GM19043 (cell line): ENCODE data around the gene ICE2.

Source experiments
- ATAC-seq: cut with Tn5 transposase; IDR thresholded peaks from one replicate; pipeline ENCODE4 v1.9.1; 2021; ENCODE audit warnings: low read depth; ENCODE audit not compliant: unreplicated experiment

ICE2 gene

DNA sequence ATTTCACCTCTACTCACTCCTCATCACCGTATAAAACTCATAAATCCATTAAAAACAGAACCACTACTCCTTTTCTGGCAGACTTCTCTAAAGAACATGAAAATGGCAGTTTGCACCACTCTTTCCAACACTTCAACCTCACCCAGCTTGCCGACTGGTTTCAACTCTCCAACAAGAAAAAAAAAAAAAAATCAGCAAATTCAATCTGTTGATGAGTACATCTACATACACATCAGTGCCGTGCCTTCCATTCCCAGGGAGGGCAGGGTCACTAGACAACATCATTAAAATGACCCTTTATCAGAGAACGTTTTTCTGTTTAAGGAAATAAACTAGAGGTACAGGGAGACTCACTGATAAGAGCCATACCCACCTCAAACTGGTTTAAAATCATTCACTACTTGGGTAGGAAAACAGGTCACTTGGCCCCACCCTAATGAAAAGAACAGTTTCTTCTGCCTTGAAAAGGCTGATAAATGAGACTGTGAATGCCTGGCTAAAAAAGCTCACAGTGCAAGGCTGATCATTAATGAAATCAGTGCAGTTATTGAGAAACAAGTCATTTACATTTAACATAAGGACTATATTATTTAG is 87.1 kb downstream of the ICE2 start:
- no peak for ATAC-seq

DNA sequence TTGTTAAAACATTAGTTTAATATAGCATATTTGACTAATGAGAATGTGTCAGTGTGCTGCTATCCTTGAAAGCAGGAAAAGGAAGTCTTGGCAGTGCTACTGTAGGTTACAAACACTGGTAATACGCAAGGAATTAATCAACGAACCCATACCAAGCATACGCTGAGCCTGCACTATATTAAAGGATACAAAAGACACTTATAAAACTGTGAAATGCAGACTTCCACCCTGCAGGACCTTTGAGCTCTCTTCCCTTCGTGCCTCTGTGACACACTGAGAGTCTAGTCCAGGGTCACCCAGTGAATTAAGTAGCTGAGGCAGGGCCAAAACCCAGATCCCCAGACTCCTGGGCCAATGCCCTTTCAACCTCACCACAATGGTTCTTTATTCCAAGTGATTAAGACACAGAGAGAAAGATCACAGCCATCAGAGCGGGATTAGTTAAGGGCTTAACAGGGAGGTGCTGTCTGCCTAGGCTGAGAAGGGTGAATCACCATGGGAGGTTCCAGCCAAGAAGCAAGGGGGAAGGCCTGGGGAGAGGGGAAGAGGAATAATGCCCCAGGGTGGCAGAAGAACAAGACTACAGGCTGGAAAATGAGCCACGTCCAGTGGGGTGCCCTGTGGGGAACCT is 88.0 kb downstream of the ICE2 start:
- ATAC-seq = no peak

DNA sequence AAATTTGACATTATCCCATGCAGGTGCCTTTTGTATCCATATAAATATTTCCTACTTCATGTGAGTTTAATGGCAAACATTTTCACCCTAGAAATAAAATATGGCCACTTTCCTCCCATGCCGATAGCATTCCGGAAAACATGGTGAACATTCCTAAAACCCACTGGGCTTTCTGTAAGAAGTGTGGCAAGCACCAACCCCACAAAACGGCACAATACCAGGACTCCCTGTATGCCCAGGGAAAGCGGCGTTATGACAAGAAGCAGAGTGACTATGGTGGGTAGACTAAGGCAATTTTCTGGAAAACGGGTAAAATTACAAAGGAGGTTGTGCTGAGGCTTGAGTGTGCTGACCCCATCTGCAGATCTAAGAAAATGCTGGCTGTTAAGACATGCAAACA is 88.7 kb downstream of the ICE2 start:
- no peak for ATAC-seq

DNA sequence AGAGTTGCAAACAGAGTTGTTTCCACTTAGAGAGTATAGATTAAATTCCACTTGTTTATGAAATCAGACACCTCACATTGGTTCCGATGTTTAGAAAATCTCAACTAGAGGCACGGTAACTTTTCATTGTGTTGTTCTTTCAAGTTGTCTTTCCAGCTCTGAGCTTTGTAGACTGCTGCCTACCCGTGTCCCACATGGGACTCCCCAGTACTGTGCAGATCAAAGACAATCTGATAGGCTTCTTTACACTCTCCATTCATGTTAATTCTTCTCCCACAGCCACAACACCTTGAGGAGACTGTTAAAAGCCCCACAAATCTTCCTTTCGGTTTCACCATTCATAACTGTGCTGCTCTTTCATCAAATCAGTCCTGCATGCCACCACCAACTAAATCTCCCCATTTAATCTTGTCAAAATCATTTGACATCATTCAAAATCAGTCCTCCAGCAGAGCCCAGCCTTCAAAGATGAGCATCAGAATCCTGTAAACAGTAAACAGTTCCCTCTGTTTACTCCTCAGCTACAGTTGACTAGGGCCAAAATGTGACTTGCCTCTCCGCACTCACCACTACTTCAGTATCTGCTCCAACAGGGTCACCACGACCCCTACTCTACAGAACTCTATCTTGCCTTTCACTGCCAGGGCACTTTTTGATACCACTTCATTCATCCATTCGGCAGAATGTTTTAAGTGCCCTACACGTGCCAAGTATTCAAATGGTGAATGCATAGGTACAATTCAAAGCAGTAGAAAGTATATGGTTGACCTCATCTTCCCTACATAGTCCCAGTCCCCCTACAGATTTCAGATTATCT is 89.5 kb downstream of the ICE2 start:
- ATAC-seq = no peak

DNA sequence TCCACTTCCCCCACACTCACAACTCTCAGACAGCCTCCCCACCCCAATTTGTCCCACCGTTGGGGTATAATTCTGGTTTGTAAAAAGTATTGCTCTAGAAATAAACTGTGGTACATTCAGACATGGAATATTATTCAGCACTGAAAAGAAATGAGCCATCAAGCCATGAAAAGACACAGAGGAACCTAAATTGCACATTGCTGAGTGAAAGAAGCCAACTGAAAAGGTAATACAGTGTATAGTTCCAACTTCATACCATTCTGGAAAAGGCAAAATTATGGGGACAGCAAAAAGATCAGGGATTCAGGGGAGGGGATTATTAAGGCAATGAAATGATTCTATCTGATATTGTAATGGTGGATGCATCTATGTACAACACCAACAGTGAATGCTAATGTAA is 91.6 kb downstream of the ICE2 start:
- no peak for ATAC-seq

DNA sequence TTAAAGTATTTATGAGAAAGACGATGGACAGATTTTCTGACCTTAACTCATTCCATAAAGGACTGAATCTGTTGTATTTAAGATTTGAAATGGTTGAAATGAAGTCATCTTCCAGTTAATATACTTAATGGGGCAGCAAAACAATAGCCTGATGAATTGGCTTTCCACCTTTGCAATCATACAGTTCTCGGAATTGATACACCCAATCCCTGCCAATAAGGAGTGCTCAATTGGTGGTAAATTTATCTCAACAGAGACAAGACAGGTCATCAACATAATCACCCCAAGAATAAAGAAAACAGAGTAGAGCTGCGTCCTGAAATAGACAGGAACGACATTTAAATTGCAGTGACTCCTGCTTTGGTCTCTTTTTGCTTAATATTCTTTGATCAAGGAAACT is 92.3 kb downstream of the ICE2 start:
- no peak for ATAC-seq

DNA sequence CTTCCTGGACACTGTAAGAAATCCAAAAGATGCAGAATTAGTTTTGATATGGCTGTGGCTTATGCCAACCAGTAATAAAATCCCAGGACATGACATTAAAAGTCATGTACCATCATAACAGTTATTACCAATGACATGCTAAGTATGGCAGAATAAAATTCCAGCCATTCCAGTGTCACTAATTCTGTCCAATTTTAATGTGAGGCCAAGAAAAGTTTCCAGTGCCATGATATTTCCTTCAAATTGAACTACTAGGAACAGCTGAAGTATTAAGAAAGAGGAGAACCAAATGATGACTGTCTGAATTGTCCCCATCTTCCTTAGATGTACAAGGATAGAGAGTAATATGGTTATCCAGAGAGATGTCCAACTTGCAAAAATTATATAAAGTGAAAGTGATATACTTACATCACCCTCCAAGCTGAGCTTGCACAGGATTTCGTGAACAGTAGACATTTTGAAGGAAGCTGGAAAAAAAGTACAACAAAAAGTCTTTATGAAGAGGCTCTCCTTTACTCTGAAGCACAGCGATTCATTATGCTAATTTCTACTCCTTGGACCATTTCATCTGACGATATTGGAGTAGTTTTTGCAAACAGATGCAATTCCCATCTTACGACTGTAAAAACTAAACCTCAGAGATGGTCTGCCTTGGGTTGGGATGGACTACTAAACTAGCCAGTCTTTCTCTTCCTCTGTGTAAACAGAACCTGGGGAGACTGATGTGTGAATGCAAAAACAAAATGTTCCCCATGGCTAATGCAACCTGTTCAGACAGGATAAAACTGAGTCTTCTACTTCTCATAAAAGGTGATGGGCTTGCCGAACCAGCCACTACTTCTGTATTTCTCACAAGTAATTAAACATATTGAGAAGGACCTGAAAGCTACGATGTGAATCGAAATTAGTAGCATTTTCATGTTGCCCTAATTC is 93.1 kb downstream of the ICE2 start:
- ATAC-seq = no peak

DNA sequence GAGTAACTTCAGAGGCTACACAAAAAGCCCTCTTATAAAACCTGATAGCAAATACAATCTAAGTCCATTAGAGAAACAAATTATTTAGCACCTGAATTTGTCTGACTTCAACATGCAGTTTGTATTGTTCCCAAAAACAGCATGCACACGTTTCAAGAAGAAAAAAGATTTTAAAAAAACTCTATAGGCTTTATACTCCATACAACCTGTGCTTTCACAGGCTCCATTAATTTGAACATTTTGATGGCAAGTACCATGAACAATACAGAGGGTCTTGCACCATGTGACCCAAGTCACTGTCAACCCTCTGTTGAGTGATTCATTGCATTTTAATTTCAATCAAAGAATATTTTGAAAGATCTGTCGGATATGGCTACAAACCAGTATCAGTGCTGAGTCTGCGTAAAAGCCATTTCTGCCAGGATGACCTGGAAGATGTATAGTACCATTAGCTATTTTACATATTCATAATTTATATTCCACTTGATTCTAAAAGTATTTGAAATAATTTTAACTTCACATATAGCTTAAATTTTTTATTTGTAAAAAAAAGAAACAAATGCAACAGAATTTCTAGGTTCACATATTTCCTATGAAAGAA is 94.3 kb downstream of the ICE2 start:
- no peak for ATAC-seq

DNA sequence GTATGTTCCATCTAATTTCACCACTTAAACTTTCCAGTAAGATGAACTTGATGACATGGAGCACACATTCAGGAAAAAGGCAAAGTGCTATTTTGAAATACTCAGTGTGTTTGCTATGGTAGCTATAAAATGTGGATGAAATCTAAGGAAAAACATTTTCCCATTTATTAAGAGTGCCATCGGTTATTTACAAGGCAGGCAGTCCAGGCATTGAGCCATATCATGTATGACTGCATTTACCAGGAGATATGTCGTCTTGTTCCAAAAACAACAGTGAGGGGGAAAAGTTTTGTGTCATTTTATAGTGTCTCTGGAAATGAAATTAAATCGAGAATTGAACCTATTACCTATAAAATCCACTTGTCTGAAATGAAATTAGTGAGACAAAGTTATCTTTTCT is 94.9 kb downstream of the ICE2 start:
- ATAC-seq = no peak

- no peak for ATAC-seq
These were observed 95.9 kb downstream of the ICE2 start for GRCh38 chr15:60382773-60383674.

- ATAC-seq = no peak
These were observed 97.7 kb downstream of the ICE2 start for GRCh38 chr15:60381148-60381788.

DNA sequence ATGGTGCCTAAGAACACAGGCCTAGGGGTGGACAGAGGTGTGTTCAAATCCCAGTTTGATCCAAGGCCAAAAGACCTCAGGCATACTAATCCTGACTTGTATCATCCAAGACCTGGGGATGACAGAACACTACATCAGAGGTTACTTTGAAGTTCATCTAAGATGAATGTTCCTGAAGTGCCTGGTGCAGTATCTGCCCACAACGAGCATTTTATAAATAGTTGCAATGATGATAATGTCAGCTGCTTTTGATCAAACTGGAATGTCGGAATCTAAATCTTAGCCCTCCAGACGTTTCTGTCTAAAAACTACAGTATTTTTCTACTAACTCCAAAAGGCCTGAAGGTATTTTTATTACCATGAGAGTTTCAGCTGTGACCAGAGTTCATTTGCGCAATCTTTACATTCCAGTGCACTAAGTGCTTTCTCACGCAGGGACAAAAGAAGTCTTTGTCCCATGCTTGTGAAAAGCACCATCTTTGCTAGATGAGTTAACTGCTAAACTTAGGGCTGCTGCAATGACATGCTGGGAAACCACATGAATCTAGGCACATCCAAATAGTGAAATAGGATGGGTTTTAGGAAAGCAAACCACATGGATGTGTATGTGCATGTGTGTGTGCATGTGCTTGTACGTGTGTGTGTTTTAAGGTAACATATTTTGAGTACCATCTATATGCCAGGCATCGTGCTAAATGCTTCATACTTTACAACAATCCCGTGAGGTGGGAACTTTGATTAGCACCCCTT is 99.2 kb downstream of the ICE2 start:
- no peak for ATAC-seq

- ATAC-seq = no peak
These were observed 99.8 kb downstream of the ICE2 start for GRCh38 chr15:60379185-60379524.

- no peak for ATAC-seq
These were observed 102.3 kb downstream of the ICE2 start for GRCh38 chr15:60376677-60377095.

DNA sequence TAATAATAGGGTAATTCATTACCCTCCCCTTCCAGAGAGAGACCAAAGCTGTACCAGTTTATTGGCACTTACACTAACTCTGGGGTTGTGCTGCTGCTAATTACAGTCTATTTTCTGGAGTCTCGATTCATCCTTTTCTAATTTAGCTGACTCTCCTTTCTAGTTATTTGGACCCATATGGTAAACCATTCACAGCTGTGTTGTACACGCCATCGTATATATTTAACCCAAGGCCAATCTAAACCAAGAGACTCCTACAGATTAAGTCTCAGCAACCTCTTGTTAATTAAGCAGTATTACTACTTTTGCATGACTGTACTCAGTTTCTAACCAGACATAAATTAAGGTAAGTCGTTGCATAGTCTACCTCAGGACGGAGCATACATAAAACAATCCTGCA is 103.6 kb downstream of the ICE2 start:
- no peak for ATAC-seq

DNA sequence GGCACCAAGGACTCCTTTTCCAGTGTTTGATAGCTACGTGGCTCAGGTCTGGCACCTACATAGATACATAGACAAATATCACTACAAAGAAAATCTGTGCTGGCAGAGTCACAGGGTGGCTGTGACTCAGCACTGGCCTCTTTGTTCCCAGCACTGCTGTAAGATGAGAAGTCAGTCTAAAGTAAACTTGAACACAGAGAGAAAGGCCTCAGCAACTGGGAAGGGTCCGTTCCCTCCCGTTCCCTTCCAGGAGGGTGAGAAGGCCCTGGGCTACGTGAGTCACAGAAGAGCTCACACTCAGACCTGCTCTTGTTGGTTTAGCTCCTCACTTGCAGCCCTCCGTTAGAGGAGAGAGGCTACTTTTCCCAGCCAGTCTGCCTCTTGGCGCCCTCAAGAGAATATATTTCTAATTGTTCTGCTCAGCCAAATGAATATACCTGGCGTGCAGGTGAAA is 104.3 kb downstream of the ICE2 start:
- no peak for ATAC-seq

GRCh38 chr15:60374209-60374608 is 104.7 kb downstream of the ICE2 start:
- ATAC-seq = no peak

- ATAC-seq = no peak
These were observed 105.2 kb downstream of the ICE2 start for GRCh38 chr15:60373745-60374144.
